BLaER1 treated with 17β-estradiol and CSF1 and Interleukin-3, amounts not matched to agents 10 nM and 100 nM (cell line): ENCODE data around the gene SKIL.
A peak's percentile ranks its signal among the peaks of the same experiment; 100 is the strongest.

Experiments
- H3K27ac ChIP-seq, 11 experiments: shearing (Covaris generic); formaldehyde crosslinking; 2 replicates each; pipeline ENCODE4 v1.8.1; 2022
- H3K27me3 ChIP-seq, 11 experiments: shearing (Covaris generic); formaldehyde crosslinking; 2 replicates each; pipeline ENCODE4 v1.8.1; 2022
- H3K36me3 ChIP-seq, 11 experiments: shearing (Covaris generic); formaldehyde crosslinking; 2 replicates each; pipeline ENCODE4 v1.8.1; 2022
- H3K4me1 ChIP-seq, 10 experiments: shearing (Covaris generic); formaldehyde crosslinking; 2 replicates each; pipeline ENCODE4 v1.8.1; 2022
- H3K4me2 ChIP-seq, 11 experiments: shearing (Covaris generic); formaldehyde crosslinking; 2 replicates each; pipeline ENCODE4 v1.8.1; 2022
- H3K4me3 ChIP-seq, 10 experiments: shearing (Covaris generic); formaldehyde crosslinking; 2 replicates each; pipeline ENCODE4 v1.8.1; 2022
- H3K9ac ChIP-seq, 11 experiments: shearing (Covaris generic); formaldehyde crosslinking; 2 replicates each; pipeline ENCODE4 v1.8.1; 2022
- H3K9me3 ChIP-seq, 11 experiments: shearing (Covaris generic); formaldehyde crosslinking; replicated peaks in 1 of 11; 2 replicates each; pipeline ENCODE4 v1.8.1; 2022
- H4K20me1 ChIP-seq, 11 experiments: shearing (Covaris generic); formaldehyde crosslinking; 2 replicates each; pipeline ENCODE4 v1.8.1; 2022
- Cebpa-rat ChIP-seq, 11 experiments: shearing (Covaris generic); IDR thresholded peaks; 2 replicates each; pipeline ENCODE4 v1.8.1; 2022

SKIL gene

DNA sequence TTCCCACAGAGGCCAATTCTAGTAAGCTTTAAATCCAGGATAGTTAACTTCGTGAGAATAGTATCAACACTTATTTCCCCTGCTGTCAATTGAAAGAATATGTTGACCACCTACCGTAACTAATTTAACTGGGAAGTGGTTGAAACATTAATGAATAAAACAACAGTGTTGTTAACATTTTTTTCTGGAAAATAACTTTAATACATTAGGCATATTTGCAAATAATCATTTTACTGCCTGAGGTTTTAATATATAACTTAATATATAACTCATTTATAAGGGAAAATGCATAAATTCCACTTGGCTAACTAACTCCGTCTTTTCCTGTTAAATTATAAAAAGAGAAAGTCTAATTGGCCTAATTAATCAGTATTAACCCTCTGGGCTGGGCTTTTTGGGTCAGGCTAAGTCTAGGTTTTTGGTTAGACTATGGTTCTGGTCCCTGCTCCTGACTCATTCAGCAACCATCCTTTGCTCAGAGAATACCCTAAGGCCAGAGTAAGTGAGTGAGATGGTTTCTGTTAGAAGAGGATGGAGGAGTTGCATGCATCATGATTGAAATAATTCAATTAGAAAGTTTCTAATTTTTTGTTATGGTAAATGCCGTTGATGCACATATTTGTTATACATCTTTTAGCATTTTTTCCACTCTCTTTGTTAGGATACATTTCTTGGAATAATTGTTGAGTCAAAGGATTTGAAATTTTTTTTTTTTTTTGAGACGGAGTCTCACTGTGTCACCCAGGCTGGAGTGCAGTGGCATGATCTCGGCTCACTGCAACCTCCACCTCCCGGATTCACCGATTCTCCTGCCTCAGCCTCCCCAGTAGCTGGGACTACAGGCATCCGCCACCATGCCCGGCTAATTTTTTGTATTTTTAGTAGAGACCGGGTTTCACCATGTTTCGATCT is 10.8 kb upstream of the SKIL start:
- H3K4me2 ChIP-seq: no peak overlapping the region
- H3K27ac ChIP-seq: no peak overlapping the region
- TF ChIP-seq Cebpa-rat (IDR thresholded peaks at IDR 0.05): no peak
- H3K9ac ChIP-seq: no peak overlapping the region
- H3K4me3 ChIP-seq: no peak overlapping the region
- H3K27me3 ChIP-seq: no peaks in the 10 kb centered on the region
- peaks cover 31 to 46% (median 37%) of the 10 kb centered on the region in 10 experiments for H3K4me1 ChIP-seq
- peaks cover 0 to 21% (median 11%) of the 10 kb centered on the region in 11 experiments; a peak in 9 of 22 replicates for H3K9me3 ChIP-seq
- no peaks in the 10 kb centered on the region; a peak in 1 of 22 replicates for H3K36me3 ChIP-seq
- no peaks in the 10 kb centered on the region for H4K20me1 ChIP-seq

DNA sequence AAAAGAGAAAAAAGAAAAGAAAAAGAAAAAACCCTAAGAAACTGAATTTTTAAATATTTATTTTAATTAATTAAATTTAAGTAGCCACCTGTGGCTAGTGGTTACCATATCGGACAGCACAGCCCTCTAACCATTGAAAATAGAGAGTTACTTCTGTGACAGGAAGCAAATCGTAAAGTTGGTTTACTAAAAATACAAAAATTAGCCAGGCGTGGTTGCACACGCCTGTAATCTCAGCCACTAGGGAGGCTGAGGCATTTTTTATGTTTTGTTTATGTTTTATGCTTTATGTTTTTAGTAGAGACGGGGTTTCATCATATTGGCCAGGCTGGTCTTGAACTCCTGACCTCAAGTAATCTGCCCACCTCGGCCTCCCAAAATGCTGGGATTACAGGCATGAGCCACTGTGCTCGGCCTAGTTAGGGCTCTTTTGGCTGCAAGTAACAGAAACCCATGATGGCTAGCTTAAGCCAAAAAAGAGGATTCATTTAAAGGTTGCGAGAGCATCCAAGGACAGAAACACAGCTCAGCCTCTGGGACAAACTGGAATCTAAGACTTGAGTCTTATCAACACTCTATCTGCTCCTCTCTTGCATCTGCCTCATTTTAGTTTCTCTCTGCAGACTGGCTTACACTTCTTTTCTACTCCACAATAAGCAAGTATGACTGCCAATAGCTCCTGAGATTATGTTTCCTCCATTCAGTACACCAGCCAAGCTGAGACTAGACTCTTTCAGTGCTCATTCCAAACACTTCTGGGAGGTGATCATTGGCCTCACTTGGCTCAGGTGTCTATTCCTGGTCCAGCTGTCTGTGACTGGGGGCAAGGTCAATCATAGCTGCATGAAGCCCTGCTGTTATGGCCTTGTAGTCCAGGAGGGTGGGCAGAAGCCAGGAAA is 6.8 kb upstream of the SKIL start:
- Histone ChIP-seq H3K36me3 (no peaks in the 10 kb centered on the region), H3K9me3 (peaks cover 0 to 6% (median 0%) of the 10 kb centered on the region in 11 experiments; a peak in 2 of 22 replicates), H3K27me3 (no peaks in the 10 kb centered on the region), H3K9ac (peak overlapping the region in 7 of 11 experiments; percentile 5 to 65 (median 54); a peak in 11 of 22 replicates), H3K27ac (peak overlapping the region in 9 of 11 experiments; percentile 27 to 76 (median 58); a peak in 18 of 22 replicates), H4K20me1 (no peaks in the 10 kb centered on the region), H3K4me1 (peaks cover 64 to 78% (median 72%) of the 10 kb centered on the region in 10 experiments), H3K4me2 (peak overlapping the region; percentile 36 to 88 (median 79)), H3K4me3 (peak overlapping the region in 4 of 10 experiments; percentile 19 to 48 (median 20); a peak in 5 of 20 replicates)
- TF ChIP-seq Cebpa-rat (IDR thresholded peaks at IDR 0.05): no peak

DNA sequence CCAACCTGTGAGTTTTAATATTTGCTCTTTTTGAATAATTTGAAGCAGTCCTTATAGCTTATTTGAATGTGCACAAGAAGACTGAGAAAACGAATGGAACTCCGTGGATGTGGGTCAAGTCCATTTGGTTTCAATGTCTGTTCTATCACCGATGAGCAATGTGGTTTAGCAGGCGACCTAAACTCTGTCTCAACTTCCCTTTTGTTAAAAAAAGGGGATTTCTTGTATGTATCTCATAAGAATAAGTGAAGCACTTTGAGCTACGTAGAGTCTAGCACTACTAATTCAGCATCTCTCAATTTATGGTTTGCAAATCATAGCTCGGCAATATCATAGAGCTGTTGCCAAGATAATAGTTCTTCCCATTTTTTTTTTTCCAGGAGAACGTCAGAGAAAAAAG is 4.6 kb upstream of the SKIL start:
- H3K4me1 ChIP-seq: peaks cover 66 to 78% (median 74%) of the 10 kb centered on the region in 10 experiments
- H3K4me3 ChIP-seq: no peak overlapping the region

DNA sequence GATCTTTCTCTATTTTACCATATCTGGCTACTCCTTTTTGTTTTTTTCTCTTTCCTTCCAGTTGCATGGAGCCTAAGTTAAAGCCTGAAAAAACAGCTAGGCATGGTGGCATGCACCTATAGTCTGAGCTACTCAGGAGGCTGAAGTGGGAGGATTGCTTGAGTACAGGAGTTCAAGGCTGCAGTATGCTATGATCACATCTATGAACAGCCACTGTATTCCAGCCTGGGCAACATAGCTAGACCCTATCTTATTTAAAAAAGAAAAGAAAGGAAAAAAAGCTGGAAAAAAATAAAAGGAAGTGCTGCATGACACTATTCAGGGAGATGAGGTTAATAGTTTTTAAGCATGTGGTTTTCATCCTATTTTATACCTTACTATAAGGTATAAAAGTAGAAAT is 4.0 kb upstream of the SKIL start:
- no peak overlapping the region for H3K4me3 ChIP-seq
- TF ChIP-seq Cebpa-rat (IDR thresholded peaks at IDR 0.05): no peak
- peaks cover 0 to 3% (median 0%) of the 10 kb centered on the region in 11 experiments; a peak in 4 of 22 replicates for H4K20me1 ChIP-seq
- peak overlapping the region in 9 of 11 experiments; percentile 44 to 96 (median 85); a peak in 16 of 22 replicates for H3K4me2 ChIP-seq
- no peaks in the 10 kb centered on the region for H3K9me3 ChIP-seq
- H3K36me3 ChIP-seq: no peaks in the 10 kb centered on the region
- H3K27me3 ChIP-seq: no peaks in the 10 kb centered on the region
- peak overlapping the region in 7 of 11 experiments; percentile 28 to 100 (median 98); a peak in 11 of 22 replicates for H3K27ac ChIP-seq
- no peak overlapping the region for H3K9ac ChIP-seq
- peaks cover 63 to 74% (median 71%) of the 10 kb centered on the region in 10 experiments for H3K4me1 ChIP-seq

More for the DNA sequence above, 4.6 kb upstream of the SKIL start:
- Histone ChIP-seq H3K9me3 (peaks cover 0 to 2% (median 0%) of the 10 kb centered on the region in 11 experiments; a peak in 2 of 22 replicates), H3K9ac (no peak overlapping the region), H4K20me1 (no peaks in the 10 kb centered on the region; a peak in 1 of 22 replicates), H3K36me3 (no peaks in the 10 kb centered on the region), H3K27ac (peak overlapping the region in 6 of 11 experiments; percentile 28 to 100 (median 98); a peak in 7 of 22 replicates), H3K4me2 (peak overlapping the region; percentile 11 to 96 (median 82); a peak in 21 of 22 replicates), H3K27me3 (no peaks in the 10 kb centered on the region)
- no peak for TF ChIP-seq Cebpa-rat (IDR thresholded peaks at IDR 0.05)

DNA sequence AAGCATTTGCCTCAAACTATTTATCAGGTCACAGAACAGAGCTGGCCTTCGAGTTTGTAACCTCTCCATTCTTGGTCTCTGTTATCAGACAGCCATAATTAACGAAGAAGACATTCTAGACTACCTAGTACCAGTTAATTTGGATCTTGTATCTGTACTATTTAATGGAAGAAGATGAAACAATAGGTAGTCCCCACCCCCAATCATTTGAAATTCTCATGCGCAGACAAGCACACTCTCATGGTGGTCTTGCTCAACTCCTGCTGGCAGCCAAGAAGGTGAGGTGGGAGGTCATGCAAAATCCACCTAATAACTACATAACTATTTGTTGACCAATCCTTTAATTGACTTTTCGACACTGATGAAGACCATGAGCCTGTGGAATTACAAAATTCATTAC is 2.8 kb upstream of the SKIL start:
- no peak for TF ChIP-seq Cebpa-rat (IDR thresholded peaks at IDR 0.05)
- Histone ChIP-seq H3K4me3 (no peak overlapping the region), H3K4me2 (peak overlapping the region; percentile 79 to 96 (median 88); a peak in 21 of 22 replicates), H3K9ac (peak overlapping the region in 5 of 11 experiments; percentile 87 to 99 (median 94); a peak in 9 of 22 replicates), H4K20me1 (peaks cover 0 to 16% (median 9%) of the 10 kb centered on the region in 11 experiments; a peak in 9 of 22 replicates), H3K36me3 (peaks cover under 1 to 7% (median 4%) of the 10 kb centered on the region in 11 experiments; a peak in 16 of 22 replicates), H3K4me1 (peaks cover 63 to 74% (median 71%) of the 10 kb centered on the region in 10 experiments), H3K27me3 (no peaks in the 10 kb centered on the region), H3K27ac (peak overlapping the region in 9 of 11 experiments; percentile 97 to 100 (median 98); a peak in 18 of 22 replicates), H3K9me3 (peaks cover 0 to 7% (median 0%) of the 10 kb centered on the region in 11 experiments; a peak in 4 of 22 replicates)

DNA sequence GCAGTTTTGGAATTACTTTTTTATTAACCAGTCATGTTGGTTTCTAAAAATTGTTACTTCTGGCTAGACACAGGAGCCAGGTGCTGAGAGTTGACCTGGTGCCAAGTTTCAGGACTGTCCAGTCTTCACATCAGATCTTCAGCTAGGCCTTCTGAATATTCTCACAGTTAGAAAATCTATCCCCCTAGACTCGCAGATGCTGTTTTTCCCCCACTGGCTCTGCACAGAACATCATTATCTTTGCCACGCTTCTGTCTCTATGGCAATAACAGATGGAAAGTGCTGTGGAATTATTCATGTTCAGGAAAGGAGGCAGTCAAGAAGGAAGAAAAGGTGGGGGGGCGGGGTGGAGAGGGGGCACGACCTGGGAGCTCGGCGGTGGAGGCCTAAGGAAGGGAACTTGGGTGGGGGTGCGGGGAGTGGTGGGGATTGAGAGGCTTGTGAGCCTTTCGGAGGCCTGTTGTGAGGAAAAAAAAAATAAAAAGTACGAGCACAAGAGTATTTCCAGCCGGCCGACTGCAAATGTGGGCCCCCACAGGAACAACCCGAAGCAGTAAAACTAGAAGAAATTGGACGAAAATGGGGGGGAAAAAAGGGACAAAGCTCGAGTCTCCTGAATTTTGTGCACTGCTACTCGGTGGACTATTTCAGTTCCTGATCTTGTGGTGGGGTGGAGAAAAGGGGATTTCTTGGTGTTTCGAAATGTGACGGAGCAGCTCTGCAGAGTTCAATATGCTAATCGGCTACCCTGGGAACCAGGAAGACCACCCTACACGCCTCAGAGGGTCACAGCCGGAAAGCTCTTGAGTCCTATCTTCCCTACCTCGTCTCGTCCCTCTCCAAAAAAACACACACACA is 1.5 kb upstream of the SKIL start:
- Histone ChIP-seq H3K36me3 (peaks cover 13 to 19% (median 16%) of the 10 kb centered on the region in 11 experiments), H3K4me1 (peaks cover 63 to 74% (median 71%) of the 10 kb centered on the region in 10 experiments), H3K9ac (peak overlapping the region; percentile 87 to 99 (median 94))

DNA sequence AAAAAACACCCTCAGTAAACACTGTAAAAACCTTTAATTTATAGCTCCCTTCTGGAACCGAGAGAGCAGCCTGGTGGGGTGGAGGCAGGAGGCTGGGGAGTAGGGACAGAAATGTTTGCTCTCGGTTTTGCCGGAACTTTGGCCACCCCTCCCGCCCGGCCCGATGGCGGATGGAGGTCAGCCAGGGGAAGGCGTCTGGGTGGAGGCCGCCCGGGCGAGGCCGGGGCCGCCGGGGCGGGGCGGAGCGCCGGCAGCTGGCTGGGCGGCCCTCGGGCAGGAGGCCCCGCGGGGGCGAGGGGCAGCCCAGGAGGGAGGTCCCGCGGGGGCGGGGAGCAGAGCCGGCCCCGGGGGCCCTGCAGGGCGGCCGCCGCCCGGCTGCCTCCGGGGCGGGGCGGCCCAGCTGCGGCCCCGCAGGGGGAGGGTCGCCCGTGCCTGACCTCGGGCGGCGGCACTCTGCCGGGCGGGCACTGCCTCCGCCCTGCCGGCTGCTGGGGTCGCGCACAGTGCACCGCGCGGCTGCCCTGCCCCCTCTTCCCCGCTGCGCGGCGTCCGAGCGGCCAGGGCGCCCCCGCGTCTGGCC is 829 bp upstream of the SKIL start:
- H3K4me2 ChIP-seq: peak overlapping the region; percentile 79 to 96 (median 88)
- H4K20me1 ChIP-seq: peaks cover 0 to 35% (median 26%) of the 10 kb centered on the region in 11 experiments; a peak in 10 of 22 replicates
- H3K9ac ChIP-seq: peak overlapping the region; percentile 87 to 99 (median 94)
- H3K4me1 ChIP-seq: peaks cover 64 to 74% (median 72%) of the 10 kb centered on the region in 10 experiments
- H3K27ac ChIP-seq: peak overlapping the region; percentile 91 to 100 (median 98)
- H3K4me3 ChIP-seq: peak overlapping the region; percentile 55 to 96 (median 68)
- H3K36me3 ChIP-seq: peaks cover 20 to 26% (median 23%) of the 10 kb centered on the region in 11 experiments
- peak in 1 of 11 experiments; percentile 2; a peak in 2 of 22 replicates for TF ChIP-seq Cebpa-rat (IDR thresholded peaks at IDR 0.05)
- H3K27me3 ChIP-seq: no peaks in the 10 kb centered on the region
- peaks cover 6 to 26% (median 12%) of the 10 kb centered on the region in 11 experiments; a peak in 14 of 22 replicates for H3K9me3 ChIP-seq

More for the DNA sequence above, 1.5 kb upstream of the SKIL start:
- Histone ChIP-seq H3K27me3 (no peaks in the 10 kb centered on the region), H3K4me2 (peak overlapping the region; percentile 79 to 96 (median 88)), H3K9me3 (peaks cover 2 to 19% (median 8%) of the 10 kb centered on the region in 11 experiments; a peak in 14 of 22 replicates), H4K20me1 (peaks cover 0 to 28% (median 19%) of the 10 kb centered on the region in 11 experiments; a peak in 9 of 22 replicates), H3K4me3 (peak overlapping the region; percentile 55 to 96 (median 68)), H3K27ac (peak overlapping the region; percentile 91 to 100 (median 98))
- peak in 7 of 11 experiments; percentile 17 to 55 (median 40); a peak in 6 of 22 replicates for TF ChIP-seq Cebpa-rat (IDR thresholded peaks at IDR 0.05)
